Glutamatergic neuron (in vitro differentiated cells): ENCODE data around the gene PTGIS. TPM values are rescaled to one million over a fixed set of nuclear protein-coding genes. Genes with fewer than 3 reads are reported as not detected.

ENCODE experiments used
- DNase-seq: peaks from one replicate; pipeline ENCODE4 v3.0.0; 2022
- H3K27ac Mint-ChIP-seq: one replicate; pipeline ENCODE4 v1.8.0; 2020; ENCODE audit warnings: mild to moderate bottlenecking, mixed read lengths, inconsistent platforms; ENCODE audit not compliant: unreplicated experiment
- H3K27me3 Mint-ChIP-seq: one replicate; pipeline ENCODE4 v1.8.0; 2020; ENCODE audit warnings: mild to moderate bottlenecking, moderate library complexity, mixed read lengths, inconsistent platforms; ENCODE audit not compliant: unreplicated experiment
- H3K36me3 Mint-ChIP-seq: one replicate; pipeline ENCODE4 v1.8.0; 2020; ENCODE audit warnings: mild to moderate bottlenecking, mixed read lengths, inconsistent platforms; ENCODE audit not compliant: unreplicated experiment
- H3K4me1 Mint-ChIP-seq: one replicate; pipeline ENCODE4 v1.8.0; 2020; ENCODE audit warnings: mild to moderate bottlenecking, low read depth, mixed read lengths, inconsistent platforms; ENCODE audit not compliant: unreplicated experiment
- H3K4me3 Mint-ChIP-seq: one replicate; pipeline ENCODE4 v1.8.0; 2020; ENCODE audit warnings: mild to moderate bottlenecking, mixed read lengths, inconsistent platforms; ENCODE audit not compliant: unreplicated experiment
- H3K9me3 Mint-ChIP-seq: one replicate; pipeline ENCODE4 v1.8.0; 2020; ENCODE audit warnings: mild to moderate bottlenecking, moderate library complexity, mixed read lengths, inconsistent platforms; ENCODE audit not compliant: unreplicated experiment
- total RNA-seq: library from RNA; stranded (reverse); fragmentation: NEBNext Ultra II Directional; extraction: Animal tissue kit (Norgen Biotek cat#: 25700); gene quantifications from one replicate; pipeline ENCODE4 v1.2.1, GENCODE V29; 2021; ENCODE audit not compliant: unreplicated experiment
- TF ChIP-seq, protein P1 (sequence below): fragments of 200-600 bp; sonication (generic); IDR thresholded peaks from one replicate; pipeline ENCODE4 v1.5.0; 2021; ENCODE audit not compliant: partially characterized antibody, unreplicated experiment

Gene PTGIS
- total RNA-seq, 1 donor from 2014 or later = 0.12 TPM

DNA sequence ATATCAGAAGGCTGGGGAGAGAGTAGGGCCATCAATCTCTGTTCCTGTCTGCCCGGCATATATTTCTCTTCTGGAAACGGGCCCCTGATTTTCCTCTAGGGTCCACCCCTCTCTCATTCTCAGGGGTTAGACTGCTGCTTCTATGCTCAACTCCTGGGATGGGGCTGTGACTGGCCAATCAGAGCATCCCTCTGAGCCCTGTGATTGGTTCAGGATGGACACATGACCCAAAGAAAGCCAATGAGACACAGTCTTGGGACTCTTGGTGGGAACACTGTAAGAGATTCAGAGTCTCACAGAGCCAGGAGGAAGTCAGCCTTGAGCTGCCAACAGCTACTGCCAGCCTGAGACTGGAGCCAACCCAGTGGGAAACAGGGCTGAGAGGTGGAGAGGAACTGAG lies 54.4 kb downstream of the PTGIS start:
- H3K27ac Mint-ChIP-seq = no peak overlapping the region

DNA sequence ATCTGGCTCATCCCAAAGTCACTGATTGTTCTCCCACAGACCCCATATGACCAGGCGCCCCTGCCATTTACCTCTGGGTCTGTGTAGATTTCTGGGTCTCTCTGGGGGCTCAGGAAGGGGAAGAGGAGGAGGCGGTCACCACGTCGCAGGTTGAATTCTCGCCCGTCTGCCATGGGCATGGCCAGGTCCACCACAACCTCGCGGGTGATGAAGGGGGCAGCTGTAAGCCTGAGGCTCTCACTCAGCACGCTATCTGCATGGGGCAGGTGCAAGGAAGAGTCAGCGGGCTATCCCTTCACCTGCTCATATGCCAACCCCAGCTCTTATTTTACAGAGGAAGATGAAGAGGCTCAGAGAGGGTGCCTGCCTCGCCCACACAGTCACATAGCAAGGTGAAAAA lies 54.9 kb downstream of the PTGIS start:
- no peak overlapping the region for H3K27ac Mint-ChIP-seq

More for the DNA sequence above, 54.4 kb downstream of the PTGIS start:
- DNase-seq = no peak
- H3K4me1 Mint-ChIP-seq = peaks cover 7% of the 10 kb centered on the region
- peaks cover 3% of the 10 kb centered on the region for H3K27me3 Mint-ChIP-seq
- no peak overlapping the region for H3K4me3 Mint-ChIP-seq
- no peaks in the 10 kb centered on the region for H3K36me3 Mint-ChIP-seq
- H3K9me3 Mint-ChIP-seq = peaks cover 7% of the 10 kb centered on the region
- TF ChIP-seq, protein P1, sequence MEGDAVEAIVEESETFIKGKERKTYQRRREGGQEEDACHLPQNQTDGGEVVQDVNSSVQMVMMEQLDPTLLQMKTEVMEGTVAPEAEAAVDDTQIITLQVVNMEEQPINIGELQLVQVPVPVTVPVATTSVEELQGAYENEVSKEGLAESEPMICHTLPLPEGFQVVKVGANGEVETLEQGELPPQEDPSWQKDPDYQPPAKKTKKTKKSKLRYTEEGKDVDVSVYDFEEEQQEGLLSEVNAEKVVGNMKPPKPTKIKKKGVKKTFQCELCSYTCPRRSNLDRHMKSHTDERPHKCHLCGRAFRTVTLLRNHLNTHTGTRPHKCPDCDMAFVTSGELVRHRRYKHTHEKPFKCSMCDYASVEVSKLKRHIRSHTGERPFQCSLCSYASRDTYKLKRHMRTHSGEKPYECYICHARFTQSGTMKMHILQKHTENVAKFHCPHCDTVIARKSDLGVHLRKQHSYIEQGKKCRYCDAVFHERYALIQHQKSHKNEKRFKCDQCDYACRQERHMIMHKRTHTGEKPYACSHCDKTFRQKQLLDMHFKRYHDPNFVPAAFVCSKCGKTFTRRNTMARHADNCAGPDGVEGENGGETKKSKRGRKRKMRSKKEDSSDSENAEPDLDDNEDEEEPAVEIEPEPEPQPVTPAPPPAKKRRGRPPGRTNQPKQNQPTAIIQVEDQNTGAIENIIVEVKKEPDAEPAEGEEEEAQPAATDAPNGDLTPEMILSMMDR = no peak

DNA sequence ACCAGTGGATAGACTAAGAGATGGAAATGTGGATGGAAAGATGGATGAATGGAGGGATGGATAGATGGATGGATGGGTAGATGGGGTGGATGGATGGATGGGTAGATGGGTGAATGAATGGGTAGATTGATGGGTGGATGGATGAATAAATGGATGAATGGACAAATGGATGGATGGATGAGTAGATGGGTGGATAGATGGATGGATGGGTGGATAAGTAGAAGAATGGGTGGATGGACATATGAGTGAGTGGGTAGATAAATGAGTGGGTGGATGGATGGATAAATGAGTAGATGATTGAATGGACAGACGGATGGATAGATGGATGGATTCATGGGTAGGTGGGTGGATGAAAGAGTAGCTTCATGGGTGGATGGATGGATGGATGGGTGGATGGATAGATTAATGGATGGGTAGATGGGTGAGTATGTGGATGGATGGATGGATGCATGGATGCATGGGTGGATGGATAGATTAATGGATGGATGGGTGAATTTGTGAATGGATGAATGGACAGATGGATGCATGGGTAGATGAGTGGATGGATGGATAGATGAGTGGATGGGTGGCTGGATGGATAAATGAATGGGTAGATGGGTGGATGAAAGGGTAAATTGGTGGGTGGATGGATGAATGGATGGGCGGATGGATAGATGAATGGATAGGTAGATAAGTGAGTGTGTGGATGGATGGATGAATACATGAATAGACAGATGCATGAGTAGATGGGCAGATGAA lies 56.0 kb downstream of the PTGIS start:
- no peak for DNase-seq
- Mint-ChIP-seq H3K27me3 (peaks cover 2% of the 10 kb centered on the region), H3K9me3 (peaks cover 6% of the 10 kb centered on the region), H3K4me3 (no peak overlapping the region), H3K36me3 (no peaks in the 10 kb centered on the region), H3K4me1 (peaks cover 14% of the 10 kb centered on the region), H3K27ac (no peak overlapping the region)
- TF ChIP-seq, protein P1 = no peak

More for the DNA sequence above, 54.9 kb downstream of the PTGIS start:
- peaks cover 8% of the 10 kb centered on the region for H3K4me1 Mint-ChIP-seq
- peaks cover 8% of the 10 kb centered on the region for H3K9me3 Mint-ChIP-seq
- DNase-seq = no peak
- TF ChIP-seq, protein P1 = no peak
- no peak overlapping the region for H3K4me3 Mint-ChIP-seq
- no peaks in the 10 kb centered on the region for H3K36me3 Mint-ChIP-seq
- peaks cover 5% of the 10 kb centered on the region for H3K27me3 Mint-ChIP-seq

DNA sequence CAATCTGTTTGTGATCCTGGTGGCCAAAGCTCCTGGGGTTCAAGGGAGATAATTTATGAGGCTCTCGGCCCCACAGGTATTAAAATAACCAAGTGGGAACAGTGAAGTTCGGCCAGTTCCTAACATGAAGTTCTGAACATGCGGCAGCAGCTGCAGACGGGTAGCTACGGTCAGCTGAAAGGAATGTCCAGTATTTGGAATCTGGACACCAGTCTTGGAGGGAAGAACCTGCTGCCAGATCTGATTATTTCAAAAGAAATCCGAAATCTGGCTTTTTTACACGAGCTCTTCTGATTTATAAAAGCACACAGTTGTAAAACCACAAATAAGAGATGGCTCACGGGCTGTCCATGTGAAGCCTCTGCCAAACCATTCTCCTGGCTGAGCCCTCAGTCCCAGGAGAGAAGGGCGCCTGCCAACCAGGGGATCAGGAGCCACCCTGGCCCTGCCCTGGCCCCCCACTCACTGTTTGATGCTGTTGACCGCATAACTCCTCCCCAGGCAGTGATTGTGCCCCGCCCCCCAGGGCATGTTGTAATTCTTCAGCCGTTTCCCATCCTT lies 57.3 kb downstream of the PTGIS start:
- no peak overlapping the region for H3K4me3 Mint-ChIP-seq
- no peak overlapping the region for H3K27ac Mint-ChIP-seq
- DNase-seq = no peak

More for the DNA sequence above, 57.3 kb downstream of the PTGIS start:
- TF ChIP-seq, protein P1 = no peak
- peaks cover 2% of the 10 kb centered on the region for H3K27me3 Mint-ChIP-seq
- H3K36me3 Mint-ChIP-seq = no peaks in the 10 kb centered on the region
- peaks cover 6% of the 10 kb centered on the region for H3K9me3 Mint-ChIP-seq
- H3K4me1 Mint-ChIP-seq = peaks cover 19% of the 10 kb centered on the region
